ENCODE measurements around the gene PRSS36. TPM values are rescaled to one million over a fixed set of nuclear protein-coding genes. Genes with fewer than 3 reads are reported as not detected.
A peak's percentile ranks its signal among the peaks of the same experiment; 100 is the strongest.

PRSS36 gene
- total and polyA plus RNA-seq, 4 donors: 0.09 to 2.1 (median 0.62) TPM

DNA sequence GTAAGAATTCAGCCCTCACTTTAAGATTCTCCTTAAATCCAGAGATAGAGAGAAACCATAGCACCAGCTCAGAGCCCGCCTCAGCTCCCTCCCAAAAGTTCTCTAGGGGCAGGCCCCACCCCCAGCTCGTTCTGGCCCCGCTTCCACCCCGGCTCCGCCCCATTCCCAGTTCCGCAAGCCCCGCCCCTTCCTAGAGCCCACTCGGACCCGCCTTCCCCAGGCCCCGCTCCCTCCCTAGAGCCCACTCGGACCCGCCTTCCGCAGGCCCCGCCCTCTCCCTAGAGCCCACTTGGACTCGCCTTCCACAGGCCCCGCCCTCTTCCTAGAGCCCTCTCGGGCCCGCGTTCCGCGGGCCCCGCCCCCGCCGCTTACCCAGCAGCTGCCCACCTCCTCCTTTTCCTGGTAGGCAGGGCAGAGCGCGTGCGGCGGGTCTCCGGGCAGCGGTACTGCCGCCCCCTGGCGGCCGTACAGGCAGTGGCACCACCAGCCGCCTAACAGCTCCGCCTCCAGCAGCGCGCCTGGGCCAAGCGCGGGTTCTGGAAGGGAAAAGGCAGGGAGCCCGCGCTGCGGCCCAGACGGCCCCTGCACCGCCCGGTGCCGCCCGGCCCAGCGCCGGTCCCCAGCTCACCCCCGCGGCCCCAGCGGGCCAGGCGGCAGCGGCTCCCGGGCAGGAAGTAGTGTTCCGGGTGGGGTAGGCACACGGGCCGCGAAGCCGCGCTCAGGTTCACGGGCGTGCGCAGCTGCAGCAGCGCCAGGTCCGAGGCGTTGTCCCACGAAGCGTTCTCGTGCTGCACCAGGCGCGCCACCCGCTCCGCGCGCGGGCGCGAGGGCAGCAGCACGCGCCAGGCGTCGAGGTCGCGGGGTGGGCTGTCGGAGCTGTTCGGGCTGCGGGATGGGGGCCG lies 7.5 kb downstream of the PRSS36 start:
- no peaks in the 10 kb centered on the region for H3K27me3 ChIP-seq (ENCODE audit: control insufficient read depth in 4 of 4, insufficient read depth in 4 of 4, low read length in 3 of 4)
- H3K4me3 ChIP-seq (ENCODE audit: low read depth in 1 of 3, low read length in 3 of 3): peak overlapping the region; percentile 38 to 62 (median 53)
- H3K4me1 ChIP-seq (ENCODE audit: control insufficient read depth in 4 of 4, insufficient read depth in 4 of 4, low read length in 3 of 4): peaks cover 14 to 26% (median 19%) of the 10 kb centered on the region in 4 donors
- peak; percentile 84 for TF ChIP-seq YY1 (IDR thresholded peaks at IDR 0.05)
- peak in 1 of 2 donors; percentile 83 for TF ChIP-seq GABPA (IDR thresholded peaks at IDR 0.05 in 1 of 2, conservative IDR thresholded peaks at IDR 0.05 in 1 of 2)
- TF ChIP-seq SP1 (IDR thresholded peaks at IDR 0.05): peak; percentile 96
- TF ChIP-seq FOXA2 (IDR thresholded peaks at IDR 0.05): no peak
- TF ChIP-seq, protein P1, sequence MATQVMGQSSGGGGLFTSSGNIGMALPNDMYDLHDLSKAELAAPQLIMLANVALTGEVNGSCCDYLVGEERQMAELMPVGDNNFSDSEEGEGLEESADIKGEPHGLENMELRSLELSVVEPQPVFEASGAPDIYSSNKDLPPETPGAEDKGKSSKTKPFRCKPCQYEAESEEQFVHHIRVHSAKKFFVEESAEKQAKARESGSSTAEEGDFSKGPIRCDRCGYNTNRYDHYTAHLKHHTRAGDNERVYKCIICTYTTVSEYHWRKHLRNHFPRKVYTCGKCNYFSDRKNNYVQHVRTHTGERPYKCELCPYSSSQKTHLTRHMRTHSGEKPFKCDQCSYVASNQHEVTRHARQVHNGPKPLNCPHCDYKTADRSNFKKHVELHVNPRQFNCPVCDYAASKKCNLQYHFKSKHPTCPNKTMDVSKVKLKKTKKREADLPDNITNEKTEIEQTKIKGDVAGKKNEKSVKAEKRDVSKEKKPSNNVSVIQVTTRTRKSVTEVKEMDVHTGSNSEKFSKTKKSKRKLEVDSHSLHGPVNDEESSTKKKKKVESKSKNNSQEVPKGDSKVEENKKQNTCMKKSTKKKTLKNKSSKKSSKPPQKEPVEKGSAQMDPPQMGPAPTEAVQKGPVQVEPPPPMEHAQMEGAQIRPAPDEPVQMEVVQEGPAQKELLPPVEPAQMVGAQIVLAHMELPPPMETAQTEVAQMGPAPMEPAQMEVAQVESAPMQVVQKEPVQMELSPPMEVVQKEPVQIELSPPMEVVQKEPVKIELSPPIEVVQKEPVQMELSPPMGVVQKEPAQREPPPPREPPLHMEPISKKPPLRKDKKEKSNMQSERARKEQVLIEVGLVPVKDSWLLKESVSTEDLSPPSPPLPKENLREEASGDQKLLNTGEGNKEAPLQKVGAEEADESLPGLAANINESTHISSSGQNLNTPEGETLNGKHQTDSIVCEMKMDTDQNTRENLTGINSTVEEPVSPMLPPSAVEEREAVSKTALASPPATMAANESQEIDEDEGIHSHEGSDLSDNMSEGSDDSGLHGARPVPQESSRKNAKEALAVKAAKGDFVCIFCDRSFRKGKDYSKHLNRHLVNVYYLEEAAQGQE (IDR thresholded peaks at IDR 0.05): peak; percentile 62
- TF ChIP-seq, protein P2, sequence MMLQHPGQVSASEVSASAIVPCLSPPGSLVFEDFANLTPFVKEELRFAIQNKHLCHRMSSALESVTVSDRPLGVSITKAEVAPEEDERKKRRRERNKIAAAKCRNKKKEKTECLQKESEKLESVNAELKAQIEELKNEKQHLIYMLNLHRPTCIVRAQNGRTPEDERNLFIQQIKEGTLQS (IDR thresholded peaks at IDR 0.05): no peak
- peak; percentile 50 for TF ChIP-seq NR2F2 (IDR thresholded peaks at IDR 0.05)
- TF ChIP-seq, protein P3, sequence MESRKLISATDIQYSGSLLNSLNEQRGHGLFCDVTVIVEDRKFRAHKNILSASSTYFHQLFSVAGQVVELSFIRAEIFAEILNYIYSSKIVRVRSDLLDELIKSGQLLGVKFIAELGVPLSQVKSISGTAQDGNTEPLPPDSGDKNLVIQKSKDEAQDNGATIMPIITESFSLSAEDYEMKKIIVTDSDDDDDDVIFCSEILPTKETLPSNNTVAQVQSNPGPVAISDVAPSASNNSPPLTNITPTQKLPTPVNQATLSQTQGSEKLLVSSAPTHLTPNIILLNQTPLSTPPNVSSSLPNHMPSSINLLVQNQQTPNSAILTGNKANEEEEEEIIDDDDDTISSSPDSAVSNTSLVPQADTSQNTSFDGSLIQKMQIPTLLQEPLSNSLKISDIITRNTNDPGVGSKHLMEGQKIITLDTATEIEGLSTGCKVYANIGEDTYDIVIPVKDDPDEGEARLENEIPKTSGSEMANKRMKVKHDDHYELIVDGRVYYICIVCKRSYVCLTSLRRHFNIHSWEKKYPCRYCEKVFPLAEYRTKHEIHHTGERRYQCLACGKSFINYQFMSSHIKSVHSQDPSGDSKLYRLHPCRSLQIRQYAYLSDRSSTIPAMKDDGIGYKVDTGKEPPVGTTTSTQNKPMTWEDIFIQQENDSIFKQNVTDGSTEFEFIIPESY (IDR thresholded peaks at IDR 0.05): no peak
- TF ChIP-seq, protein P4, sequence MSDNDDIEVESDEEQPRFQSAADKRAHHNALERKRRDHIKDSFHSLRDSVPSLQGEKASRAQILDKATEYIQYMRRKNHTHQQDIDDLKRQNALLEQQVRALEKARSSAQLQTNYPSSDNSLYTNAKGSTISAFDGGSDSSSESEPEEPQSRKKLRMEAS (IDR thresholded peaks at IDR 0.05): peak; percentile 78
- TF ChIP-seq EGR1 (IDR thresholded peaks at IDR 0.05; ENCODE audit: low read depth in 2 of 2): peak; percentile 59 to 71
- no peak for TF ChIP-seq HNF4G (IDR thresholded peaks at IDR 0.05)
- TF ChIP-seq TAF1 (conservative IDR thresholded peaks at IDR 0.05): no peak
- peak; percentile 37 to 45 for TF ChIP-seq HNF4A (conservative IDR thresholded peaks at IDR 0.05)
- TF ChIP-seq JUND (IDR thresholded peaks at IDR 0.05): peak; percentile 17 to 32
- peak; percentile 41 to 54 for TF ChIP-seq RXRA (IDR thresholded peaks at IDR 0.05)
- TF ChIP-seq, protein P5, sequence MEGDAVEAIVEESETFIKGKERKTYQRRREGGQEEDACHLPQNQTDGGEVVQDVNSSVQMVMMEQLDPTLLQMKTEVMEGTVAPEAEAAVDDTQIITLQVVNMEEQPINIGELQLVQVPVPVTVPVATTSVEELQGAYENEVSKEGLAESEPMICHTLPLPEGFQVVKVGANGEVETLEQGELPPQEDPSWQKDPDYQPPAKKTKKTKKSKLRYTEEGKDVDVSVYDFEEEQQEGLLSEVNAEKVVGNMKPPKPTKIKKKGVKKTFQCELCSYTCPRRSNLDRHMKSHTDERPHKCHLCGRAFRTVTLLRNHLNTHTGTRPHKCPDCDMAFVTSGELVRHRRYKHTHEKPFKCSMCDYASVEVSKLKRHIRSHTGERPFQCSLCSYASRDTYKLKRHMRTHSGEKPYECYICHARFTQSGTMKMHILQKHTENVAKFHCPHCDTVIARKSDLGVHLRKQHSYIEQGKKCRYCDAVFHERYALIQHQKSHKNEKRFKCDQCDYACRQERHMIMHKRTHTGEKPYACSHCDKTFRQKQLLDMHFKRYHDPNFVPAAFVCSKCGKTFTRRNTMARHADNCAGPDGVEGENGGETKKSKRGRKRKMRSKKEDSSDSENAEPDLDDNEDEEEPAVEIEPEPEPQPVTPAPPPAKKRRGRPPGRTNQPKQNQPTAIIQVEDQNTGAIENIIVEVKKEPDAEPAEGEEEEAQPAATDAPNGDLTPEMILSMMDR (IDR thresholded peaks at IDR 0.05; ENCODE audit: low read depth, low read length, missing input control): peak; percentile 99
- TF ChIP-seq RAD21 (IDR thresholded peaks at IDR 0.05): peak; percentile 90 to 92
- TF ChIP-seq FOXA1 (IDR thresholded peaks at IDR 0.05): peak; percentile 85
- no peaks in the 10 kb centered on the region for H3K9me3 ChIP-seq (ENCODE audit: control insufficient read depth in 4 of 4, low read length in 3 of 4)
- peak overlapping the region; percentile 32 to 75 for H3K9ac ChIP-seq (ENCODE audit: low read depth in 1 of 2, low read length in 2 of 2)
- 3% methylated on average over 89 of the region's 89 CpGs for WGBS
- H3K27ac ChIP-seq (ENCODE audit: low read depth in 1 of 2, low read length in 2 of 2): peak overlapping the region; percentile 63 to 81
- peak; percentile 100 for DNase-seq (ENCODE audit: low spot score)
- H3K36me3 ChIP-seq (ENCODE audit: control insufficient read depth in 4 of 4, insufficient read depth in 3 of 4, low read depth in 1 of 4, low read length in 3 of 4): no peaks in the 10 kb centered on the region

All from liver (tissue), 9 donors.